ENCODE results near the gene KCND3. TPM values are rescaled to one million over a fixed set of nuclear protein-coding genes. Genes with fewer than 3 reads are reported as not detected.

Gene KCND3
- total and polyA plus RNA-seq, 2 experiments from 2014 or later: 0.16 to 0.33 TPM

DNA sequence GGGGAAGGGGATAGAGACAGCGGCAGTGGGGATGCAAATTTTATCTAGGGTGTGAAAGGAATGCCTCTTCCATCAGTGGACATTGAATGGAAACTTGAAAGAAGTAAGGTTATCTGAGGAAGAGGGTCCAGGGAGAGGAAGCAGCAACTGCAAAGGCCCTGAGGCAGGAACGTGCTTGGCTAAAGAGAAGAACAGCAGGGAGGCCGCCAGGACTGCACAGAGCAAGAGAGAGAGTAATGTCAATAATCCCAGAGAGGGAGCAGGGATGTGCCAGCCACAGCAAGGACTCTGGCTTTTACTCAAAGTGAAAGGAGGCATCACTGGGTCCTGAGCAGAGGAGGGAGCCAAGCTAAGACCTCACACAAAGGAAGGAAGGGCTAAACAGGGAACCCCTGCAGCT, 50.9 kb downstream of the KCND3 start:
- TF ChIP-seq, protein P1, sequence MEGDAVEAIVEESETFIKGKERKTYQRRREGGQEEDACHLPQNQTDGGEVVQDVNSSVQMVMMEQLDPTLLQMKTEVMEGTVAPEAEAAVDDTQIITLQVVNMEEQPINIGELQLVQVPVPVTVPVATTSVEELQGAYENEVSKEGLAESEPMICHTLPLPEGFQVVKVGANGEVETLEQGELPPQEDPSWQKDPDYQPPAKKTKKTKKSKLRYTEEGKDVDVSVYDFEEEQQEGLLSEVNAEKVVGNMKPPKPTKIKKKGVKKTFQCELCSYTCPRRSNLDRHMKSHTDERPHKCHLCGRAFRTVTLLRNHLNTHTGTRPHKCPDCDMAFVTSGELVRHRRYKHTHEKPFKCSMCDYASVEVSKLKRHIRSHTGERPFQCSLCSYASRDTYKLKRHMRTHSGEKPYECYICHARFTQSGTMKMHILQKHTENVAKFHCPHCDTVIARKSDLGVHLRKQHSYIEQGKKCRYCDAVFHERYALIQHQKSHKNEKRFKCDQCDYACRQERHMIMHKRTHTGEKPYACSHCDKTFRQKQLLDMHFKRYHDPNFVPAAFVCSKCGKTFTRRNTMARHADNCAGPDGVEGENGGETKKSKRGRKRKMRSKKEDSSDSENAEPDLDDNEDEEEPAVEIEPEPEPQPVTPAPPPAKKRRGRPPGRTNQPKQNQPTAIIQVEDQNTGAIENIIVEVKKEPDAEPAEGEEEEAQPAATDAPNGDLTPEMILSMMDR (IDR thresholded peaks at IDR 0.05; ENCODE audit: low read depth, low read length): no peak
- DNase-seq (ENCODE audit: low read depth in 1 of 2, low spot score in 1 of 2): no peak
- Histone ChIP-seq H3K27me3 (peaks cover 55% of the 10 kb centered on the region), H3K36me3 (no peaks in the 10 kb centered on the region), H3K9me3 (ENCODE audit: low read depth) (no peaks in the 10 kb centered on the region), H3K4me3 (no peak overlapping the region), H3K27ac (no peak overlapping the region), H3K4me1 (ENCODE audit: low read depth) (no peaks in the 10 kb centered on the region)

DNA sequence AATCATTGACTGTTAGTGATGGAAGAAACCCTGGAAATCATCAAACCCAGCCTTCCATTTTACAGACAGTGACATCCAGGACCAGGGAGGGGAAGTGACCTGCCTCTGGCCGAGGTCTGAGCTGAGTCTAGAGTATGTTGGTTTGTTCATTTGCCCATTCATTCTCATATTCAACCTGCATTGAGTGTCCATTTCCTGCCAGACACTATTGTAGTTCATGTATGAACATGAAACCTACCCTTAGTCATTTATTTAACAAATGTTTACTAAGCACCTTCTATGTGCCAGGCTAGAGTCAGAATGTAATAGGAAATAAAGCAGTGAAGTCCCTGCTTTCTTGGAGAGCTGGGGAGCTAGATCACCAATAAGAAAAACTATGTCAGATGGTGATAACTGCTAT, 51.3 kb downstream of the KCND3 start:
- TF ChIP-seq, protein P1 (IDR thresholded peaks at IDR 0.05; ENCODE audit: low read depth, low read length): no peak
- Histone ChIP-seq H3K27me3 (peaks cover 55% of the 10 kb centered on the region), H3K36me3 (no peaks in the 10 kb centered on the region), H3K4me1 (ENCODE audit: low read depth) (no peaks in the 10 kb centered on the region), H3K27ac (no peak overlapping the region), H3K9me3 (ENCODE audit: low read depth) (no peaks in the 10 kb centered on the region), H3K4me3 (no peak overlapping the region)
- no peak for DNase-seq (ENCODE audit: low read depth in 1 of 2, low spot score in 1 of 2)

DNA sequence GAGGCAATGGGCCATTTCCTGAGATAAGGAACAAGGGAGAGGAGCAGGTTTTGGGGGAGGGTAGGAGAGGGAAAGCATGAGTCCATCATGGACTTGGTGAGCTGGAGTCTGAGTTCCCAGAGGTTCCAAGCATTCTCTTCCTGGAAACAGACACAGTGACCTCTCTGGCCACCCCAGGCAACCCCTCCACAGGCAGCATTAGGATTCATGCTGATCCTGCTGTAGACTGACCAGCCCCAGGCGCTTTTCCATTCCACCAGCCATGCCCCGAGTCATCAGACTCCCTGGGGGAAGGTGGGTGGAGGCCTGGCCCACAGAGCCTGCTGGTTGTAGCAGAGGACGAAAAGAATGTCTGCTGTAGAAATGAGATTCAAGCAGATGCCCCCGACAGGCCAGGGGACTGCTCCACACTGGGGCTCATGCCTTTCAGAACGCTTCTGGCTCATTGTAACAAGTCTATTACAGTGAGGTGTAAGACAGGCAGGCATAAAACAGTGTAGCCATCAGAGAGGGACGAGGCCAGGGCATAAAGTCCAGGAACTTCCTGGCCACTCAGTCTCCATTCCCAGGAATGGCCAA, 52.2 kb downstream of the KCND3 start:
- DNase-seq (ENCODE audit: low read depth in 1 of 2, low spot score in 1 of 2): no peak
- H3K4me1 ChIP-seq (ENCODE audit: low read depth): no peaks in the 10 kb centered on the region
- TF ChIP-seq, protein P1 (IDR thresholded peaks at IDR 0.05; ENCODE audit: low read depth, low read length): no peak
- H3K27ac ChIP-seq: no peak overlapping the region
- H3K36me3 ChIP-seq: no peaks in the 10 kb centered on the region
- H3K9me3 ChIP-seq (ENCODE audit: low read depth): no peaks in the 10 kb centered on the region
- no peak overlapping the region for H3K4me3 ChIP-seq
- H3K27me3 ChIP-seq: peaks cover 52% of the 10 kb centered on the region

DNA sequence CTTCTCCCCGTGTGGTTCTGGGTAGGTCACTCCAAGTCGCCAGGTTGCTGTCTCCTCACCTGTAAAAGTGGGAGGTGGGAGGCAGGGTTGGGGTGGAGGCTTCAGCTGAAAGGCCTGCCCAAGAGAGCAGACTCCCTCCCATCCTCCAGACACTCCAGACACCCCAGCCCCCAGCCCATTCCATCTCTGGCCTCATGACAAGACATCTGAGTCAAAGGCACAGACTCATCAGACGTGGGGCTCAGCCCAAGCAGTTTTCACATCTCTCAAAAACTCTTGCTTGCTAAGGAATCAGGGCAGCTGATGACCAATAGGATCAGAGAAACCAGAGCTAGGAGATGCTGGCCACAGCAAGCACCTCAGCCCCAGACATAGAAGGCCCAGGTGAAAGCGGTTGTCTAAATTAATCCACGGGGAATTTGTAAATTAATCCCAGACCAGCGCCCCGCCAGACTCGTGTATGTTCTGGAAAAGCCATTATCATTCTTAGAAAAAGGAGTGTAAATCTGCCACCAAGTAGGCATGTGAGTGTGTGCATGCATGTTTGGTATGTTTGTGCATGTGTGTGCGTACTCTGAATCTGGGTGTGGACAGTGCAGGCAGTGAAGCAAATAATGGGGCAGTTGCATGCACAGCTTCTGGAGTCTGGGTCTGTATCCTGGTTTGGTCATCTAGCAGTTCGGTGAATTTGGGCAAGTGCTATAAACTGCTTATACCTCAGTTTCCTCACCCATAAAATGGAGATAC, 55.2 kb downstream of the KCND3 start:
- no peaks in the 10 kb centered on the region for H3K4me1 ChIP-seq (ENCODE audit: low read depth)
- no peak for DNase-seq (ENCODE audit: low read depth in 1 of 2, low spot score in 1 of 2)
- no peaks in the 10 kb centered on the region for H3K9me3 ChIP-seq (ENCODE audit: low read depth)

DNA sequence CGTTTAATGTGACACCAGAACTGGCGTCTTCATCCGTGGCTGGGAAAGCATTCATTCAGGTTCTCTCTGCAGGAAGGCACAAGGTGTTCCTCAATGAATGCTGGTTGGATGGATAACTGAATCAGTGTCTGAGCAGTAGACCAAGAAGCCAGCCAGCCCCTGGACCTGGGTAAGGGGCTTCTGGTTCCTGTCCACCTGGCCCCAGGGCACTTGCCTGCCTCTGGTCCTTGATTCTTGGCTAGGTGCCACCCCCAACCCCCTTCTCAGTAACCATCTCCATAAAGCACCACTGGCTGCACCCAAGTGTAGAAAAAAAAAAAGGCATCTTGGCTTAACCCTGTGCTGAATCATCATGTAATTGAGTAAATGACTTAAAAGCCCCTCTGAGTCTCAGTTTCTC, 59.1 kb downstream of the KCND3 start:
- no peak for DNase-seq (ENCODE audit: low read depth in 1 of 2, low spot score in 1 of 2)
- H3K27me3 ChIP-seq: peaks cover 60% of the 10 kb centered on the region
- no peaks in the 10 kb centered on the region for H3K36me3 ChIP-seq
- H3K4me3 ChIP-seq: no peak overlapping the region
- no peaks in the 10 kb centered on the region for H3K4me1 ChIP-seq (ENCODE audit: low read depth)
- no peak overlapping the region for H3K27ac ChIP-seq
- TF ChIP-seq, protein P1 (IDR thresholded peaks at IDR 0.05; ENCODE audit: low read depth, low read length): no peak
- no peaks in the 10 kb centered on the region for H3K9me3 ChIP-seq (ENCODE audit: low read depth)

More for the DNA sequence above, 55.2 kb downstream of the KCND3 start:
- no peak overlapping the region for H3K27ac ChIP-seq
- TF ChIP-seq, protein P1 (IDR thresholded peaks at IDR 0.05; ENCODE audit: low read depth, low read length): no peak
- no peak overlapping the region for H3K4me3 ChIP-seq
- H3K36me3 ChIP-seq: no peaks in the 10 kb centered on the region
- peaks cover 68% of the 10 kb centered on the region for H3K27me3 ChIP-seq

All from cardiac muscle cell (in vitro differentiated cells and primary cell).